HG02571 (cell line): Measurements from ENCODE around the gene STRAP.

Source experiments
- ATAC-seq: cut with Tn5 transposase; IDR thresholded peaks from one replicate; pipeline ENCODE4 v1.9.1; 2021; ENCODE audit warnings: mild to moderate bottlenecking, moderate library complexity; ENCODE audit not compliant: unreplicated experiment

STRAP gene, protein sequence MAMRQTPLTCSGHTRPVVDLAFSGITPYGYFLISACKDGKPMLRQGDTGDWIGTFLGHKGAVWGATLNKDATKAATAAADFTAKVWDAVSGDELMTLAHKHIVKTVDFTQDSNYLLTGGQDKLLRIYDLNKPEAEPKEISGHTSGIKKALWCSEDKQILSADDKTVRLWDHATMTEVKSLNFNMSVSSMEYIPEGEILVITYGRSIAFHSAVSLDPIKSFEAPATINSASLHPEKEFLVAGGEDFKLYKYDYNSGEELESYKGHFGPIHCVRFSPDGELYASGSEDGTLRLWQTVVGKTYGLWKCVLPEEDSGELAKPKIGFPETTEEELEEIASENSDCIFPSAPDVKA

DNA sequence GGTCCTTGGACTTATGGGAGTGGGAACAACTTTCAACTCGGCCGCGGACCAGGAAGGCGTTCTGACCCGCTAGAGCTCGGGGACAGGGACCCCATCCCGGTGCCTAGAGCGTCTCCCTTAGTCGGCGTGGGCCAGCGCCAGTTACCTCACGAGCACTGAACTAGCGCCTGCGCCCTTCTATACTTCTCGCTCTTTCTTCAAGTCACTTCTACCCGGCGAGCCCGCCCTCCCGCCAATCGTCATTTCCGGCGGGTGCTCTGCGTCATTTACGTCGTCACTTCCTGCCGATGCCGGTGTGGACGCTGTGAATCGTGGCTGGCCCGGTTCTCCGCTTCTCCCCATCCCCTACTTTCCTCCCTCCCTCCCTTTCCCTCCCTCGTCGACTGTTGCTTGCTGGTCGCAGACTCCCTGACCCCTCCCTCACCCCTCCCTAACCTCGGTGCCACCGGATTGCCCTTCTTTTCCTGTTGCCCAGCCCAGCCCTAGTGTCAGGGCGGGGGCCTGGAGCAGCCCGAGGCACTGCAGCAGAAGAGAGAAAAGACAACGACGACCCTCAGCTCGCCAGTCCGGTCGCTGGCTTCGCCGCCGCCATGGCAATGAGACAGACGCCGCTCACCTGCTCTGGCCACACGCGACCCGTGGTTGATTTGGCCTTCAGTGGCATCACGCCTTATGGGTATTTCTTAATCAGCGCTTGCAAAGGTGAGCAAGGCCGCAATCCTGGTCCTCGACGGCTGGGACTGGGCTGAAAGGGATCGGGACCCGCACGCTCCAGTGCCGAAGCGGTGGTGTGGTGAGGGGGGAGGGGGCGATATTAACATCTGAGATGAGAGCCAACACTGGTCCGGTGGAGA is at the start of gene STRAP:
Gene STRAP, plus strand, starts transcription at position 270 of the 854 bp plus-strand sequence. Its CDS starts 321 bp downstream, at position 591.
- peak; percentile 97 for ATAC-seq

DNA sequence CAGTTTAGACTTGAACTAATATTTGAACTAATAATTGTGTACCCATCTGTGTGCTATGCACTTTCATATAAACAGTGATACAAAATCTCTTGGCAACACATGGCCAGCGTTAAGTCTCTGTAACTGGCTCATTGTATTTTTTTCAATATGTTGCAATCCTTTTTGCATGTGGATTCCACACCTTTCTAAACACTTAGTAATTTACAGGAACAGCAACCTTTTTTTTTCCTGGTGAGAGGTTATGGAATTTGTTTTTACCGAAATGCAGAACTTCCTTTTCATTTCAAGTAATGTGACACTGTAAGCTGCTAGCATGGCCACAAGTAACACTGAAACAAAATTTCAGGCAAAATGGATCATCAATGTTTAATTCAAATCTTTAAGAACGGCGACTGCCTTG is 47.6 kb upstream of the STRAP start:
- no peak for ATAC-seq

DNA sequence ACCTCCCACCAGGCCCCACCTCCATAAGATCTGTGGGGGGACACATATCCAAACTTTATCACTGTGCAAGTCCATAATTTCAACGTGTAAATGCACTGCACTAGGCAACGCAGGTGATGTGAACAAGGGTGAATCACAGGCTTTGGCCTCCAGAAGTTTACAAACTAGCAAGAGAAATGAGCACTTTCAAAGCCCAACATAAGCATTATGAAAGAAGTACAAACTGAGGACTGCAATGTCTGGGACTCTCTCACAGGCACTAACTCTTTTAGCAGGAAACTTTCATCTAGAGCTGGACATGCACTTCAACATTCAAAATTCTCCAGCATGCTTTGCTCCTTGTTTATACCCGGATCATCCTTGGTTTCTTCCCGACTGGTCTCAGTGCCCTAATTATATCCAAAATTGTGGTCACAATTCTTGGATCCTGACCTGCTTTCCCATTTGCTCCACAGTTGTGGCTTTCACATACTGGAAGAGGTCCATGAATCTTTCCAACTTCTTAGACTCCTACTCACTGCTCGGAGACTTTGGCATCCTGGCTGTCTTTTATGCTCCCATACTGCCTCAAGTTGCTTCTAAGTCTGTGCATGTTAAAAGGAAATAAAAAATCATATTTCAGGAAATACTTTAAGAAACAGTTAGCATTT is 44.9 kb upstream of the STRAP start:
- no peak for ATAC-seq

DNA sequence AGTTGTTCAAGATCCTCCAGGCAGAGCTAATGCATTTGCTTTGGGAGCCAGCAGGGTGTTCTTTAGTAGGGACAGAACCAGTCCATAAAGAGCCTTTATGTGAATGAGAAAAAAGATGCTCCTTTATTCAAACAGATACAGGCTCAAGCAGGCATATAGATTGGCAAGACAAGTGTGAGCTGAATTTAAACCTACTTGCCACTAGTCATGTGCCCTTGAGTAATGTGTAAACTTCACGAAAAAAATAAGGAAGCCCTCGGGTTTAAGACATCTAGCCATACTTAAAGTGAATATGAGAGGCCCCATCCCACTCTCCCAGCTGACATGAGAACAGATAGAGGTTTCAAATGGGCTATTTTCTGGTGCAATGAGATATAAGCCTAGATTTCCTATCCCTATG is 43.1 kb upstream of the STRAP start:
- ATAC-seq = no peak

DNA sequence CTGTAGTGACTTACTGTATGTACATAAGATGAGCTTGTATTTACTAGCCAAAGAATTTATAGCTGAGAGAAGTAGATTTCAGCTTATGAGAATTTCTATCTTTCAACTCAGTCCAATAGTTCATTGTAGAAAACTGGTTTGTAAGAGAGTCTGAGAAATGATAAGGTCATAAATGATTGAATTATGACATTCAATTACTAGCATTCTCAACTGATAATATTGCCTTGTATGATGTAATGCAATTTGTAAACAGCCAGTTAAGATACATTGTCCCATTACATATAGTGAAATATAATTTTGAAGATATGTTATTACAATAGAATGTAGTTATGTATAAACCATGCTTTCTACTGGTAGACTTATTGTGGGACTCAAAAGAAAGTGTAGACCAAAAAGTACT is 42.5 kb upstream of the STRAP start:
- ATAC-seq = no peak

DNA sequence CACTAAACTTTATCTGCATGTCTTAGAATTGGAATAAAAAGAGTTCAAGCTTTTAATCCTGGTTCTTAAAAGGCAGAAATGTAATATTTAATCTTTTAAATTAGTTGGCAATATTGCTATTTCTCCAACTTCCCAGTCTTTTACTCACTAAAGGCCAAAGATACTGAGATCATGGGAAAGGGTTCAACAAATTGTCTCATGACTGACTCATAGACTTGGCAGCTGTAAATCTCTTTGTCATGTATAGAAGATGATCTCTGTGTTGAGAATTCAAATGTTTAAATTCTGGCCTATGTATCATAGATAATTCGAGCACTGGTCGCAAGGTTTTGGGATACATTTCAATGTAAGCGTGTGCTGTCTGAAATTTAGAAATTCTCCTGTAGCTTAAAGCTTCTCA is 40.1 kb upstream of the STRAP start:
- no peak for ATAC-seq

DNA sequence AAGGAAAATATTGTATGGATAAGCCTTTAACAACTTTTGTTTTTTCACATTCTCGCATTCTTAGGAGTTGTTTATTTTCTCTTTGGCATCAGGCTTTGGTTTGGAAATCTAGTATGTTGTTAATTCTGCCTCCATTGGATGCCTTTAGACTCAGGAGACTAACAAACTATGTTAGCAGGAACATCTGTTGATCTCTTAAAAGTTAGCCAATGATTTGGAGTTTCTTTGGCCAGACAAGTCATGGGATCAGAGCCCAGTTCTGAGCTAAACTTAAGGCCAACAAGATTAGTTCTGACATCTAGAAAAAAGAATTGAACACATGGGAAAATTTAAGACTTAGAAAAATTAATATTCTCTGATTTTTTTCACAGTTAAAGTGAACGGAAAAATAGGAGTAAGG is 35.3 kb upstream of the STRAP start:
- ATAC-seq = no peak

DNA sequence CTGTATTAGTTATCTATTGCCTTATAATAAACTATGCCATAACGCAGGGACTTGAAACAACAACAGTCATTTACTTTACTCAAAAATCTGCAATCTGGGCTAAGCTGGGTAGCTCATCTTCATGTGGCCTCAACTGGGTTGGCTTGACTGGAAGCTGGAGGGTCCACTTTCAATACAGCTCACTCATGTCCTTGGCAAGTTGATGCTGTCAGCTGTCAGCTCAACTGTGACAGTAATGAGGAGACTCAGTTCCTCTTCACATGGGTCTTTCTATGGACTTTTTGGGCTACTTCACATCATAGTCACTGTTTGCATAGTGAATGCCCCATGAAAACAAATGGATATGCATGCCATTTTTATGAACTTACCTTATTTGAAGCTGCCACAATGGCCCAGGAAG is 33.6 kb upstream of the STRAP start:
- ATAC-seq = no peak

DNA sequence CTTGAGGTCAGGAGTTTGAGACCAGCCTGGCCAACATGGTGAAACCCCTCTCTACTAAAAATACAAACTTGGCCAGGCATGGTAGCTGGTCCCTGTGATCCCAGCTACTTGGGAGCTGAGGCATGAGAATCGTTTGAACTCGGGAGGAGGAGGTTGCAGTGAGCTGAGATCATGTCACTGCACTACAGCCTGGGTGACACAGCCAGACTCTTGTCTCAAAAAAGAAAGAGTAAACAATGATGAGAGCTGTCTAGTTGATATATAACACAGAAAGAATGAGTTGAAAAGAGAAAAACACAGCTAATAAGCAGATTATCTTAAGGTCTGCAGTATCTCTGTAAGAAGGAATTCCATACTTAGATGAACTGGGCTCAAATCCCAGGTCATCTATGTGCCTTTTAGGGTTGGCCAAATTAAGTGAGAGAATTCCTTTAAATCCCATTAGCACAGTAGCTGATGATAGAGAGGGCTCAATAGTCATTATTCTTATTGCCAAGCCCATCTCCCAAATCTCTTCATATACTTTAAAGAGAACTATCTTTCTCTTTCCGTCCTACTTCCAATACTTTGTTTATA is 31.1 kb upstream of the STRAP start:
- no peak for ATAC-seq

DNA sequence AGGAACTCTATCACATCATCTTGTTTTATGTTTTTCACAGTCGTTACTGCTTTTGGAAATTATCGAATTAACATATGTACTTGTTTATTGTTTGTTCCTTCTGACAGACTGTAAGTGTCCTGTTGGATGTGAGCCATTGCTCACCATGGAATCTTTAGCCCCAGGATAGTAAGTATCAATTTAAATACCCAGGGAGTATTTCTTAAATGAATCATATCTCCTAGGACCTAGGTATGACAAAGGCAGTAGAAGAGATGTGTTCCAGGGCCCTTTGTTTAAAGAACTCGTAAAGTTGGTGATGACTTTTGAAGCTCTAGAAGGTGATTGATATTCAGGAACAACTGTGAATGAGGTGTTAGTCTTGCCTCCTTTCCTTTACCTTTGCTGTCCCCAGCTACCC is 30.3 kb upstream of the STRAP start:
- no peak for ATAC-seq

DNA sequence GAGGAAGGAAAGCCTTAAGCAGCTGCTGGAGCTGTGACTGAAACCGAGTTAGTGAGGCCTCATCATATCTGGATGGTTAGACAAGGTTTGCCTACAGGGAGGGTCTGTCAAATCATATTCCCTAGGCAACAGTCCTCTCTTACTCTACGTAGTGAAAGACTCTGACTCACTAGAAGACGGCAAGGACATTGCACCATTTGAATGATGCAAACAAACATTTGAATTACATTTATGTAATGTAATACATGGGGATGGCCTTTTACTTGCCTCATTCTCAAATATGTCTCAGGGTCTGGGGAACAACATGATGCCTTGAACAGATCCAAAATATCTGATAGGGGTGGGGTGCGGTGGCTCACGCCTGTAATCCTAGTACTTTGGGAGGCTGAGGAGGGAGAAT is 29.8 kb upstream of the STRAP start:
- ATAC-seq = no peak

DNA sequence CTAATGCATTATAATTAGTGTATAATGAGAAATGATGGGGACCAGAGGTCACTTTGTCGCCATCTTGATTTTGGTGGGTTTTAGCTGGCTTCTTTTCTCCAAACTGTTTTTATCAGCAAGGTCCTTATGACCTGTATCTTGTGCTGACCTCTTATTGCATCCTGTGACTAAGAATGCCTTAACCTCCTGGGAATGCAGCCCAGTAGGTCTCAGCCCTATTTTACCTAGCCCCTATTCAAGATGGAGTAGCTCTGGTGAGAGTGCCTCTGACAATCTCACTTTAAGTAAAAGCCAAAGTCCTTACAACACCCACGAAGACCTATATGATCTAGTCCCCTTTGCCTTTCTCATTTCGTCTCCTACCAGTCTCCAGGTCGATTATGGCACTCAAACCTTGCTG is 28.3 kb upstream of the STRAP start:
- ATAC-seq = no peak

DNA sequence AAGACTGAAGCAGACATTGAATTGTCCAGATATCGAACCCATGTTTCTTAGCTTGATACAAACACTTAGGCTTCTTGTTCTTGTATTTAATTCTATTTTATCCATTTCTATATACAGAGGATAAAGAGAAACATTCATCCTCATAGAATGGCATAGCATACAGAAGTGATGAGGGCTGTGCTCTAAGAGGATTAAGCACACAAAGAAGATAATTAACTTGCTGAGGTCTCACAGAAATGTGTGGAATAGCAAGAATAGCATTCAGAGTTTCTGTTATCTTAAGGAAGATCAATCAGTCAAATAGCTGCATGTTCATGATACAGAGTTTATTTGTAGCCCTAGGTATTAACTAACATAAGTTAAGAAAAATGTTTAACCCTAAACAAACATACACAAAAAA is 27.3 kb upstream of the STRAP start:
- ATAC-seq = no peak

DNA sequence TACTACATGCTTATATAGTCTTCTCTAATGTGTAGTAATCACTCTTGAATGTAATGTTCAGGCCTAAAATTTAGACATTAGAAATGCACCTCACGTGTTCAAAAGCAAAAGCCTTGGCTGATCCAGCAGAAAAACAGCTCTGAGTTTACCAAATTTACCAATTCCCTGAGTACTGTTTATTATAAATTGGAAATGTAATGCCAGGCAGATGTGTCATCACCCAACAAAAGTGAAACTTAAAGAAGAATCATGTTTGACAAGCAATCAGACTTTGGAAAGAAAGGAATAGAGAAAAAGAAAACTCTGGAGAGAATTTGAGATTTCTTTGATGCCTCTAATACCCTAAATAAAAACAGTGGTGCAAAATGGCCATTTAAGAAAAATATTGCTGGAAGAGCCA is 26.5 kb upstream of the STRAP start:
- no peak for ATAC-seq

DNA sequence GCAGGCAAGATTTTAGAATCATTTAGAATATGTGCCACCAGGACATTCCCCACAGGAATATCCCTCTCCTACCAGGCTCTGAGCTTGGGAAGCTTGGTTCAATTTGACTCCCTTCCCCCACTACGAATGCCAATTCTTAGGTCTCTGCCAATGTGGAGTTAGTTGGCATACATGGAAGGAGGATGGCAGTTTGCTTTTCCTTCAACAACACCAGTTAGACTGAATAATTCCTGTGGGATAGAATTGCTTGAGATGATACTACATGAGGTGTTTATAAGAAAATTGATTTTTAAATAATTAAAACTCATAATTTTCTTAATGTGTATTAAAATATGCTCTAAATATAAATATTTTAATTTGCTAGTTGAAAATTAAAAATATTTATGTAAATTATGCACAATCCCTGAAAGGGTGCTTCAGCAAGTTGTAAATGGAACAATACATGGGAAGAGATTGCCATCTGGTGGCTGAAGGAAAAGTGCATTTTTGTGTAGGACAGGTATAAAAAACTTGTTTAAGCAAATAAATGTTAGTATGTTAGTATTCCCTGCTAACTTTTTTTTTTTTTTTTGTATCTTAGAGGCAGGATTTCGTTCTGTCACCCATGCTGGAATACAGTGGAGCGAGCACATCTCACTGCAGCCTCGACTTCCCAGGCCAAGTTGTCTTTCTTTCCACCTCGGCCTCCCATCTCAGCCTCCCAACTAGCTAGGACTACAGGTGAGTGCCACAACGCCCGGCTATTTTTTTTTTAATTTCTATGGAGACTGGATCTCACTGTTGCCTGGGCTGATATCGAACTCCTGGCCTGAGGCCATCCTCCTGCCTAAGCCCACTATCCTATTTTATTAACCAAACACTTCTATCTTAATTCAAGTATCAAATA is 25.8 kb upstream of the STRAP start:
- ATAC-seq = no peak

DNA sequence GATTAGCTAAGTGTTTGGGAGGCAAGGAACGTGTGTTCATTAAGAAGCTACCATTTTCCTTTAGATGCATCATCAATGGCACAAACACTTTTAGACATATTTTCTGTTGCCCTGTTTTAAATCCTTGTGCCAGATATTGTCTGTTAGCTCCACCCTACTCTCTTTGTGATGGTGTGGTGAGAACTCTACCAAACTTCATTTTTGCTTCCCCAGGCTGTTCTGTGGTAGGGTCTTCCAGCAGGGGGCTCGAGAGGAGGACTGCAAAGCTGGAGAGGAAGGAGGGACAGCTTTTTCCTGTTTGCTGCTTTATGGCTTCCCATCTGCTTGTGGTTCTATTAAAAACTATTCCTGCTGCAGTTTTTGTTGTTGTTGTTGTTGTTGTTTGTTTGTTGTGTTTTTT is 23.8 kb upstream of the STRAP start:
- ATAC-seq = no peak

DNA sequence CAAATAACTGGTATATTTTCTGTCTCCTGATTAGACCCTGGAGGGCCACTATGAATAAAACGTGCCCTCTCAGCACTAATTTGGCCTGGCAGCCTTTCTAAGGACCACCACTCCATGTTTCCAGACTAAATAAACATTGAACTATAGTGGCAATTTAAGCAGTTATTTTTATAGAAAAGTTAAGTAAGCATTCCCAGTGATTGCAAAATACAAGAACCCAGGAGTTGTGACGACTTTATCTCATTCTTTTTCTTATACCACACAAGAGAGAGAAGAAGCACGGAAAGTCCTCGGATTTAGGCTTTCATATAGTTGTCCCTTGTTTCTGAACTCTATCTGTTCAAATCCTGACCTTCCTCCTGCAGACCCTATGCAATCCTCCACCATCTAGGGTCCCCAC is 23.1 kb upstream of the STRAP start:
- ATAC-seq = no peak

DNA sequence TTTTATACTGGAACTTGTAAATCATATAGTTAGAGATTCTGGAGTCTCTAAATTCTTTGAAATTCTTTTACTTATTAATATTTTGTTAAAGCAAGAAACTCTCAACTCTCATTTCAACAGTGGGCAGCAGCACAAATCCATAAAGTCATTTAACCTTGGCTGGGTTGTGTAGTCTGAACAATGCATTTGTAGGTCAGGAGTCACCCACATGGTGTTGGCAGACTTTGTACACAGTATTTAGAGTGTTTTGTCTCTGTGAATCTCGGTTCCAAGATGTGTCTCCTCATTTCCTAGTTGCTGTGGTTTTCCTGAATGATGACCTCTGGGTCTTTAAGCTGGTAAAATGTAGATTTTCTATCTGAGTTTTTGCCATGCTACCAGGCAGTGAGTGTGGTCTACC is 20.8 kb upstream of the STRAP start:
- no peak for ATAC-seq

DNA sequence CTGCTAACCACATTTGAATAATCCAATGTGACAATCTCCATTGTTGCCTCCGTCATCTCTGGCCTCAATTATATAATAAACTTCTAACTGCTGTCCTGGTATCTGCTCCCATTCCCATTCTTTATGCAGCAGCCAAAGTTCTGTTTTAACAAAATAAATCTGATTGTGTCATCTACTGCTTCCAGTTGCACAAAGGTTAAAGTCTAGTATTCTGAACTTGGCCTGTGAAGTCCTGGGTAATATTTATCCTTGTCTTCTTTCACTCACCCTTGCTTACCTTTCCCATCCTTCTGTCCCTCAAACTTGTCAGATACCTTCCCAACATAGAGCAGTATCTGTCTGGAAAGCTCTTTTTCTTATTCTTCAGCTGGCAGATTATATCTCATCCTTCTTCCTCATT is 19.3 kb upstream of the STRAP start:
- no peak for ATAC-seq

DNA sequence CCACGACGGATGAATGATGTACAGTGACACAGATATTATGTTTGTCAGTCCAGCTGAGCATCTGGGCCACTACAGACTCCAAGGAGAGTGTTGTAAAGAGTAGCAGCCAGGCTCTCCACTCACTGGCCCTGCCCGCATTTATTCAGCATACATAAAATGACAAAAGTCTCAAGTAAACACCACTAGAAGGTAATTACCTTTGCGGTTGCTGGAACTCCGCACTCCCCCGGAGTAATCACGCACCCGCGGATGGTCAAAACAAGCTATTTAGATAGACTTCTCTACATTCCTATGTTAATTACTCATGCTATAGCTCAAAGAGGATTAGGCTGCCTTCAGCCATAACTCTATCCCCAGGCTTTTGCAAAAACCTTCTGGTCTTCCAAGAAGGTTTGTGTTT is 18.8 kb upstream of the STRAP start:
- no peak for ATAC-seq

DNA sequence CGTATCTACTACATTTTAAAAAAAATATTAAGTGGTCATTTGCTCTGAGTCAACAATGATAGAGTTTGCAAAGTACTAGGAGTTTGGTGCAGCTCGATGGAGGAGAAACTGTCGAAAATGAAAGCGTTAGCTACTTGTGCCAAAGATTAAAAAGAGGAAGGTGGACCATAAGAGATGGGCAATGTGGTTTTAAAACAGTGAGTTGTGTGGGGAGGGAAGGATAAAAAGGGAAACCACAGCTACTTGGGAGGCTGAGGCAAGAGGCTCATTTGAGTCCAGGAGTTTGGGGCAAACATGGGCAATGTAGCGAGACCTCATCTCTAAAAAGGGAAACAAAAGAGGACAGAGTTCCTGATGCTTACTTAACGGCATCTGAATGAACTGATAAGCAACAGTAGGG is 18.2 kb upstream of the STRAP start:
- ATAC-seq = peak; percentile 92
